HCT116 (cell line): ENCODE data around the gene RENBP. TPM values are rescaled to one million over a fixed set of nuclear protein-coding genes. Genes with fewer than 3 reads are reported as not detected.

ENCODE experiments used
- ATAC-seq: fragments of 200-7000 bp; cut with Tn5 transposase; 2 replicates; pipeline ENCODE4 v1.9.1; 2020; ENCODE audit warnings: mild to moderate bottlenecking, moderate library complexity
- BruUV-seq: library from RNA; stranded (reverse); fragments of 400-500 nt; replicated peaks from 2 replicates; lab custom pipeline; 2021; lab: Mats Ljungman, UMichigan
- CTCF ChIA-PET: fragments of 300-600 bp; sonication (Branson Sonifier 250); formaldehyde crosslinking; loops from one replicate; lab custom pipeline; 2021; ENCODE audit warnings: antibody characterized with exemption; lab: Charles Lee
- POLR2A ChIA-PET: fragments of 300-600, 350-600 bp; sonication (Branson Sonifier 250); formaldehyde crosslinking; loops from one replicate; lab custom pipeline; 2021; ENCODE audit warnings: antibody characterized with exemption; lab: Charles Lee
- RAD21 ChIA-PET, 2 experiments: fragments of 300-600 bp; sonication (Branson Sonifier 250); formaldehyde crosslinking; loops; one replicate each; lab custom pipeline; 2023; ENCODE audit warnings: low total read pairs in 2 of 2; ENCODE audit not compliant: uncharacterized antibody in 2 of 2, unreplicated experiment in 2 of 2, low non-redundant PET in 1 of 2; lab: Charles Lee
- DNase-seq: peaks from one replicate; pipeline ENCODE4 v3.0.0-alpha.2; 2010; ENCODE audit warnings: low read depth, low spot score
- H2AFZ ChIP-seq: fragments of 200-600 bp; shearing (Covaris generic), sonication (generic); 2 replicates; pipeline ENCODE4 v1.6.1; 2017; ENCODE audit warnings: low read depth, mixed run types, mixed read lengths, antibody characterized with exemption, low read length; ENCODE audit not compliant: poor library complexity, severe bottlenecking
- H3K27ac ChIP-seq: 2 replicates; pipeline ENCODE4 v1.5.1; 2012; ENCODE audit warnings: low read depth, low read length
- H3K27me3 ChIP-seq: fragments of 200-600 bp; sonication (generic); 2 replicates; pipeline ENCODE4 v1.6.1; 2016; ENCODE audit warnings: mixed run types, low read length, mixed read lengths; ENCODE audit not compliant: insufficient read depth
- H3K36me3 ChIP-seq, 2 experiments: fragments of 200-500 bp in 1 of 2; fragments of 200-600 bp in 1 of 2; sonication (Bioruptor generic) in 1 of 2; sonication (generic) in 1 of 2; 2 replicates each; pipeline versions ENCODE4 v1.5.1 to v1.6.1; 2014 to 2016; ENCODE audit warnings: low read length in 2 of 2, inconsistent platforms in 1 of 2, mixed read lengths in 1 of 2, mixed run types in 1 of 2; ENCODE audit not compliant: insufficient read depth in 2 of 2, control insufficient read depth in 1 of 2
- H3K4me1 ChIP-seq, 2 experiments: fragments of 200-600 bp in 1 of 2; sonication (generic) in 1 of 2; 2 replicates each; pipeline versions ENCODE4 v1.5.1 to v1.6.1; 2012 to 2017; ENCODE audit warnings: low read length in 2 of 2, inconsistent platforms in 1 of 2, mild to moderate bottlenecking in 1 of 2, mixed read lengths in 1 of 2, mixed run types in 1 of 2, moderate library complexity in 1 of 2; ENCODE audit not compliant: insufficient read depth in 2 of 2, control insufficient read depth in 1 of 2
- H3K4me2 ChIP-seq: fragments of 200-600 bp; sonication (generic); 2 replicates; pipeline ENCODE4 v1.6.1; 2017; ENCODE audit warnings: mixed run types, low read length, mixed read lengths
- H3K4me3 ChIP-seq, 2 experiments: fragments of 200-600 bp in 1 of 2; sonication (generic) in 1 of 2; replicated peaks in 1 of 2; 2 replicates each; pipeline ENCODE4 v1.5.1; 2011 to 2016; ENCODE audit warnings: low read length in 2 of 2, control low read depth in 1 of 2, low read depth in 1 of 2, mild to moderate bottlenecking in 1 of 2, mixed read lengths in 1 of 2, mixed run types in 1 of 2
- H3K79me2 ChIP-seq: fragments of 200-600 bp; sonication (generic); 2 replicates; pipeline ENCODE4 v1.6.1; 2017; ENCODE audit warnings: mild to moderate bottlenecking, mixed run types, low read length, moderate library complexity, mixed read lengths; ENCODE audit not compliant: insufficient read depth
- H3K9ac ChIP-seq: fragments of 200-600 bp; sonication (generic); 2 replicates; pipeline ENCODE4 v1.6.1; 2016; ENCODE audit warnings: low read length, mixed read lengths
- H3K9me2 ChIP-seq: fragments of 200-600 bp; sonication (generic), shearing (Covaris generic); 2 replicates; pipeline ENCODE4 v1.6.1; 2017; ENCODE audit warnings: mixed run types, mild to moderate bottlenecking, moderate library complexity; ENCODE audit not compliant: insufficient read depth
- H3K9me3 ChIP-seq, 2 experiments: fragments of 200-500 bp in 1 of 2; fragments of 200-600 bp in 1 of 2; sonication (Bioruptor generic) in 1 of 2; sonication (generic) in 1 of 2; 2 replicates each; pipeline ENCODE4 v1.6.1; 2014 to 2017; ENCODE audit warnings: low read length in 2 of 2, mixed read lengths in 2 of 2, inconsistent platforms in 1 of 2, low read depth in 1 of 2, mild to moderate bottlenecking in 1 of 2, mixed run types in 1 of 2, moderate library complexity in 1 of 2; ENCODE audit not compliant: control insufficient read depth in 1 of 2, insufficient read depth in 1 of 2
- H4K20me1 ChIP-seq: fragments of 200-600 bp; sonication (generic), shearing (Covaris generic); 2 replicates; pipeline ENCODE4 v1.6.1; 2017; ENCODE audit warnings: mixed run types, mild to moderate bottlenecking, moderate library complexity; ENCODE audit not compliant: insufficient read depth
- CBX3 ChIP-seq: IDR thresholded peaks from 2 replicates; pipeline ENCODE4 v1.6.1; 2012; ENCODE audit warnings: low read depth
- ELF1 ChIP-seq: IDR thresholded peaks from 2 replicates; pipeline ENCODE4 v1.6.1; 2012; ENCODE audit warnings: low read depth, borderline replicate concordance
- EZH2phosphoT487 ChIP-seq: fragments of 200-600 bp; IDR thresholded peaks from 2 replicates; pipeline ENCODE4 v1.6.1; 2018; ENCODE audit warnings: antibody characterized with exemption, borderline replicate concordance
- JUND ChIP-seq: IDR thresholded peaks from 2 replicates; pipeline ENCODE4 v1.6.1; 2012
- YY1 ChIP-seq: IDR thresholded peaks from 2 replicates; pipeline ENCODE4 v1.6.1; 2011; ENCODE audit warnings: low read length, low read depth, moderate library complexity, mild to moderate bottlenecking; ENCODE audit not compliant: insufficient replicate concordance; ENCODE audit errors: extremely low read depth
- ZNF274 ChIP-seq: fragments of 200-500 bp; sonication (Bioruptor generic); IDR thresholded peaks from 2 replicates; pipeline ENCODE4 v1.6.1; 2014; ENCODE audit warnings: mild to moderate bottlenecking, low read depth, low read length, inconsistent platforms
- intact Hi-C: fragments of 100-400 bp; cut with micrococcal nuclease; formaldehyde crosslinking; loops from 2 replicates; pipeline ENCODE4 v1.10.0; 2022
- total RNA-seq: library from RNA; stranded (reverse); gene quantifications from one replicate; pipeline ENCODE4 v1.2.1, GENCODE V29; 2021; ENCODE audit not compliant: unreplicated experiment
- TF ChIP-seq, protein P1 (sequence below): IDR thresholded peaks from 2 replicates; pipeline ENCODE4 v1.6.1; 2011; ENCODE audit warnings: mild to moderate bottlenecking, low read length, moderate library complexity; ENCODE audit not compliant: insufficient replicate concordance; ENCODE audit errors: extremely low read depth

The RENBP gene
- total RNA-seq, 1 experiment from 2014 or later = 1.3 TPM

GRCh38 chrX:153909024-153909979 lies 35.1 kb downstream of the RENBP start:
- no peak overlapping the region for H3K4me2 ChIP-seq
- H3K4me3 ChIP-seq = no peak overlapping the region
- H4K20me1 ChIP-seq = no peaks in the 10 kb centered on the region
- H2AFZ ChIP-seq = no peak overlapping the region
- peaks cover 0 to 2% of the 10 kb centered on the region in 2 experiments; a peak in 1 of 4 replicates for H3K4me1 ChIP-seq
- no peaks in the 10 kb centered on the region for H3K9me3 ChIP-seq
- H3K9me2 ChIP-seq = no peaks in the 10 kb centered on the region
- no peak overlapping the region for H3K9ac ChIP-seq
- CTCF ChIA-PET = interaction anchor here (0.5 kb wide), 1 partner anchor 587 kb away, joined by 4 read pairs; no protein-coding TSS in a partner anchor
- TF ChIP-seq ELF1 (no peak), CBX3 (no peak), ZNF274 (no peak), JUND (no peak), EZH2phosphoT487 (no peak), YY1 (no peak)
- TF ChIP-seq, protein P1, sequence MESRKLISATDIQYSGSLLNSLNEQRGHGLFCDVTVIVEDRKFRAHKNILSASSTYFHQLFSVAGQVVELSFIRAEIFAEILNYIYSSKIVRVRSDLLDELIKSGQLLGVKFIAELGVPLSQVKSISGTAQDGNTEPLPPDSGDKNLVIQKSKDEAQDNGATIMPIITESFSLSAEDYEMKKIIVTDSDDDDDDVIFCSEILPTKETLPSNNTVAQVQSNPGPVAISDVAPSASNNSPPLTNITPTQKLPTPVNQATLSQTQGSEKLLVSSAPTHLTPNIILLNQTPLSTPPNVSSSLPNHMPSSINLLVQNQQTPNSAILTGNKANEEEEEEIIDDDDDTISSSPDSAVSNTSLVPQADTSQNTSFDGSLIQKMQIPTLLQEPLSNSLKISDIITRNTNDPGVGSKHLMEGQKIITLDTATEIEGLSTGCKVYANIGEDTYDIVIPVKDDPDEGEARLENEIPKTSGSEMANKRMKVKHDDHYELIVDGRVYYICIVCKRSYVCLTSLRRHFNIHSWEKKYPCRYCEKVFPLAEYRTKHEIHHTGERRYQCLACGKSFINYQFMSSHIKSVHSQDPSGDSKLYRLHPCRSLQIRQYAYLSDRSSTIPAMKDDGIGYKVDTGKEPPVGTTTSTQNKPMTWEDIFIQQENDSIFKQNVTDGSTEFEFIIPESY = no peak
- TF ChIP-seq, all 23 proteins: peak for 0
- H3K36me3 ChIP-seq = no peaks in the 10 kb centered on the region
- no TSS peak for BruUV-seq
- DNase-seq (no peak), ATAC-seq (peak; percentile 66)
- H3K79me2 ChIP-seq = no peaks in the 10 kb centered on the region
- no peaks in the 10 kb centered on the region for H3K27me3 ChIP-seq
- POLR2A ChIA-PET = interaction anchor here (0.9 kb wide), 1 partner anchor 15 kb away, joined by 3 read pairs; no protein-coding TSS in a partner anchor
- intact Hi-C loops = no loop called here
- H3K27ac ChIP-seq = no peak overlapping the region
- RAD21 ChIA-PET = no interaction called here
